Gastrocnemius medialis (tissue), 4 donors: Measurements from ENCODE around the gene HTATSF1. TPM values are rescaled to one million over a fixed set of nuclear protein-coding genes. Genes with fewer than 3 reads are reported as not detected.

Source experiments
- ATAC-seq, 2 donors: fragments of 150-250 bp; one replicate each; pipeline ENCODE4 v1.9.1; 2016
- DNase-seq, 2 donors: peaks; one replicate each; pipeline ENCODE4 v3.0.0-alpha.2; 2019
- H3K27ac ChIP-seq, 4 donors: fragments of 200-600 bp; sonication (generic); 1 replicate in 1 of 4; 2 replicates in 3 of 4; pipeline ENCODE4 v1.5.1; 2016 to 2018; ENCODE audit warnings: mild to moderate bottlenecking in 2 of 4, moderate library complexity in 1 of 4
- H3K27me3 ChIP-seq, 3 donors: fragments of 200-600 bp; sonication (generic) in 2 of 3; 1 replicate in 1 of 3; 2 replicates in 2 of 3; pipeline versions ENCODE4 v1.5.1 to v1.6.0; 2016 to 2019; ENCODE audit warnings: mild to moderate bottlenecking in 1 of 3, moderate library complexity in 1 of 3
- H3K36me3 ChIP-seq, 2 donors: fragments of 200-600 bp; sonication (generic) in 1 of 2; one replicate each; pipeline ENCODE4 v1.5.1; 2017 to 2018
- H3K4me1 ChIP-seq, 2 donors: fragments of 200-600 bp; sonication (generic) in 1 of 2; one replicate each; pipeline ENCODE4 v1.5.1; 2016 to 2017; ENCODE audit warnings: mild to moderate bottlenecking in 2 of 2
- H3K4me3 ChIP-seq, 4 donors: fragments of 200-600 bp; sonication (generic) in 3 of 4; 1 replicate in 1 of 4; 2 replicates in 3 of 4; pipeline ENCODE4 v1.5.1; 2016 to 2019; ENCODE audit warnings: mild to moderate bottlenecking in 2 of 4
- H3K9me3 ChIP-seq, 3 donors: fragments of 200-600 bp; sonication (generic) in 2 of 3; 1 replicate in 1 of 3; 2 replicates in 2 of 3; pipeline ENCODE4 v1.5.1; 2016 to 2019
- POLR2A ChIP-seq, 2 donors: fragments of 450-650 bp; IDR thresholded peaks; one replicate each; pipeline ENCODE4 v1.6.1; 2017; ENCODE audit warnings: antibody characterized with exemption in 2 of 2, mild to moderate bottlenecking in 2 of 2, moderate library complexity in 2 of 2
- in situ Hi-C, 4 donors: fragments of 200-750 bp; cut with MboI; loops; one replicate each; pipeline versions ENCODE4 v1.15.0 to v1.8.0; 2017; ENCODE audit warnings: low sequenced_read_pairs in 4 of 4
- intact Hi-C: fragments of 100-400 bp; cut with DNase I; formaldehyde crosslinking; loops from one replicate; pipeline ENCODE4 v1.15.1; 2023; ENCODE audit warnings: low total_unique reads
- total RNA-seq, 4 donors: library from RNA; depleted of rRNA; stranded (reverse); fragments of >200 nt; gene quantifications; one replicate each; pipeline versions ENCODE4 v1.1.0 to v1.2.3, GENCODE V29; 2016
- TF ChIP-seq, protein P1 (sequence below), 5 experiments: fragments of 450-650 bp in 3 of 5; fragments of 200-600 bp in 2 of 5; sonication (generic) in 2 of 5; IDR thresholded peaks in 4 of 5; conservative IDR thresholded peaks in 1 of 5; 1 replicate in 4 of 5; 2 replicates in 1 of 5; pipeline ENCODE4 v1.5.1; 2016 to 2019; ENCODE audit warnings: antibody characterized with exemption in 5 of 5, mild to moderate bottlenecking in 3 of 5, moderate library complexity in 3 of 5

HTATSF1 gene
- total RNA-seq, 4 donors from 2014 or later: 97.5 to 157 (median 114) TPM

- intact Hi-C loops (no loop called here), in situ Hi-C loops (no loop called here)
- no peak overlapping the region for H3K4me3 ChIP-seq
- H3K27me3 ChIP-seq: no peaks in the 10 kb centered on the region
- no peaks in the 10 kb centered on the region for H3K4me1 ChIP-seq
- H3K27ac ChIP-seq: no peak overlapping the region
- H3K9me3 ChIP-seq: no peaks in the 10 kb centered on the region
- H3K36me3 ChIP-seq: no peaks in the 10 kb centered on the region
- TF ChIP-seq, protein P1, sequence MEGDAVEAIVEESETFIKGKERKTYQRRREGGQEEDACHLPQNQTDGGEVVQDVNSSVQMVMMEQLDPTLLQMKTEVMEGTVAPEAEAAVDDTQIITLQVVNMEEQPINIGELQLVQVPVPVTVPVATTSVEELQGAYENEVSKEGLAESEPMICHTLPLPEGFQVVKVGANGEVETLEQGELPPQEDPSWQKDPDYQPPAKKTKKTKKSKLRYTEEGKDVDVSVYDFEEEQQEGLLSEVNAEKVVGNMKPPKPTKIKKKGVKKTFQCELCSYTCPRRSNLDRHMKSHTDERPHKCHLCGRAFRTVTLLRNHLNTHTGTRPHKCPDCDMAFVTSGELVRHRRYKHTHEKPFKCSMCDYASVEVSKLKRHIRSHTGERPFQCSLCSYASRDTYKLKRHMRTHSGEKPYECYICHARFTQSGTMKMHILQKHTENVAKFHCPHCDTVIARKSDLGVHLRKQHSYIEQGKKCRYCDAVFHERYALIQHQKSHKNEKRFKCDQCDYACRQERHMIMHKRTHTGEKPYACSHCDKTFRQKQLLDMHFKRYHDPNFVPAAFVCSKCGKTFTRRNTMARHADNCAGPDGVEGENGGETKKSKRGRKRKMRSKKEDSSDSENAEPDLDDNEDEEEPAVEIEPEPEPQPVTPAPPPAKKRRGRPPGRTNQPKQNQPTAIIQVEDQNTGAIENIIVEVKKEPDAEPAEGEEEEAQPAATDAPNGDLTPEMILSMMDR (IDR thresholded peaks at IDR 0.05 in 4 of 5, conservative IDR thresholded peaks at IDR 0.05 in 1 of 5): no peak
- no peak for TF ChIP-seq POLR2A (IDR thresholded peaks at IDR 0.05)
- ATAC-seq (no peak), DNase-seq (no peak)
Measured at GRCh38 chrX:136467303-136467702, 30.1 kb upstream of the HTATSF1 start.

- no peak for TF ChIP-seq POLR2A (IDR thresholded peaks at IDR 0.05)
- TF ChIP-seq, protein P1 (IDR thresholded peaks at IDR 0.05 in 4 of 5, conservative IDR thresholded peaks at IDR 0.05 in 1 of 5): no peak
- no peak overlapping the region for H3K27ac ChIP-seq
- no peaks in the 10 kb centered on the region for H3K9me3 ChIP-seq
- no peaks in the 10 kb centered on the region for H3K4me1 ChIP-seq
- no peak for ATAC-seq
- no peak for DNase-seq
- intact Hi-C loops: no loop called here
- H3K4me3 ChIP-seq: no peak overlapping the region
- no peaks in the 10 kb centered on the region for H3K27me3 ChIP-seq
- in situ Hi-C loops: no loop called here
- no peaks in the 10 kb centered on the region for H3K36me3 ChIP-seq
Measured at GRCh38 chrX:136468391-136469103, 28.8 kb upstream of the HTATSF1 start.

DNA sequence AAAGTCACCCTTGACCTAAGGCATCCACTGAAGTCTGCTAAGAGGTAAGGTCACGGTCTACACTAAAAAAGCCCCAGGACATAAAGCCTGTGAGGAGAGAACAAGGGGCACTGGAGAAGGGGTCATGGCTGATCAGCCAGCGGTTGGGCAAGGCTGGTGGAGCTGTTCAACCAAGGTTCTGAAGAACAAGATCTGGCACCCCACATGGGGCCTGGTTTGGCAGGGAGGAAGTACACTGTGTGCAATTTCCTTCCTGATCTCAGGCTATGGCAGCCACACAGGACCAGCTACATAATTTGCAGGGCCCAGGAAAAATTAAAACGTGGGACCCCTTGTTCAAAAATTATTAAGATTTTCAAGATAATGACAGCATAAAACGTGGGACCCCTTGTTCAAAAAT lies 23.7 kb upstream of the HTATSF1 start:
- TF ChIP-seq POLR2A (IDR thresholded peaks at IDR 0.05): no peak
- TF ChIP-seq, protein P1 (IDR thresholded peaks at IDR 0.05 in 4 of 5, conservative IDR thresholded peaks at IDR 0.05 in 1 of 5): no peak
- in situ Hi-C loops: no loop called here
- no peak for ATAC-seq
- intact Hi-C loops: no loop called here
- Histone ChIP-seq H3K27me3 (no peaks in the 10 kb centered on the region), H3K27ac (no peak overlapping the region), H3K4me3 (no peak overlapping the region), H3K36me3 (no peaks in the 10 kb centered on the region), H3K9me3 (no peaks in the 10 kb centered on the region), H3K4me1 (no peaks in the 10 kb centered on the region)
- DNase-seq: no peak

GRCh38 chrX:136475236-136475635 lies 22.2 kb upstream of the HTATSF1 start:
- DNase-seq (no peak), ATAC-seq (no peak)
- Histone ChIP-seq H3K9me3 (no peaks in the 10 kb centered on the region), H3K4me3 (no peak overlapping the region), H3K36me3 (no peaks in the 10 kb centered on the region), H3K27me3 (no peaks in the 10 kb centered on the region), H3K4me1 (no peaks in the 10 kb centered on the region), H3K27ac (no peak overlapping the region)
- no peak for TF ChIP-seq POLR2A (IDR thresholded peaks at IDR 0.05)
- TF ChIP-seq, protein P1 (IDR thresholded peaks at IDR 0.05 in 4 of 5, conservative IDR thresholded peaks at IDR 0.05 in 1 of 5): no peak
- in situ Hi-C loops (loop anchor here in 1 of 4 donors (25.0 kb wide), 2 partner anchors 88 to 463 kb away; no protein-coding TSS in a partner anchor), intact Hi-C loops (no loop called here)
